Activated CD4-positive, alpha-beta T cell treated with anti-CD3 and anti-CD28 coated beads, Interleukin-2, Interleukin-4, amounts not matched to agents 100 ng/mL and 50 ng/mL, durations not matched to agents 16 hours and 8 hours (primary cell): ENCODE results near the gene RPL22L1.
"Not testable (repeated sequence)": the region's sequence is repeated elsewhere in the genome, so short reads cannot be mapped to it uniquely, and the experiment has no call there.

Source experiments
- DNase-seq: peaks from one replicate; pipeline ENCODE4 v3.0.0-alpha.2; 2020; ENCODE audit warnings: low spot score

Gene RPL22L1

GRCh38 chr3:170869645-170870593 lies at the start of gene RPL22L1:
Gene RPL22L1, minus strand, starts transcription at chr3:170870195. Its CDS starts 28 bp downstream, at chr3:170870167.
- peak; percentile 96 for DNase-seq

GRCh38 chr3:170918715-170919114 lies 48.7 kb upstream of the RPL22L1 start:
- DNase-seq = no peak

GRCh38 chr3:170914690-170915089 lies 44.7 kb upstream of the RPL22L1 start:
- DNase-seq = no peak

GRCh38 chr3:170914212-170914611 lies 44.2 kb upstream of the RPL22L1 start:
- no peak for DNase-seq

- no peak for DNase-seq
These were observed 41.1 kb upstream of the RPL22L1 start for GRCh38 chr3:170911051-170911450.

GRCh38 chr3:170910542-170910941 lies 40.5 kb upstream of the RPL22L1 start:
- no peak for DNase-seq

GRCh38 chr3:170909129-170909903 lies 39.3 kb upstream of the RPL22L1 start:
- DNase-seq = no peak

GRCh38 chr3:170908235-170909116 lies 38.5 kb upstream of the RPL22L1 start, which contains the start of gene EIF5A2:
Gene EIF5A2, minus strand, starts transcription at chr3:170908637. Its CDS starts 831 bp downstream, at chr3:170907806.
- DNase-seq = peak; percentile 97

- DNase-seq = no peak
These were observed 37.7 kb upstream of the RPL22L1 start for GRCh38 chr3:170907637-170908234.

GRCh38 chr3:170905862-170906261 lies 35.9 kb upstream of the RPL22L1 start:
- DNase-seq = no peak

GRCh38 chr3:170903123-170903522 lies 33.1 kb upstream of the RPL22L1 start:
- no peak for DNase-seq

- DNase-seq = no peak
These were observed 29.5 kb upstream of the RPL22L1 start for GRCh38 chr3:170899455-170899854.

- no peak for DNase-seq
These were observed 28.0 kb upstream of the RPL22L1 start for GRCh38 chr3:170897978-170898377.

- not testable (repeated sequence) for DNase-seq
These were observed 27.2 kb upstream of the RPL22L1 start for GRCh38 chr3:170897199-170897598.

- no peak for DNase-seq
These were observed 26.8 kb upstream of the RPL22L1 start for GRCh38 chr3:170896781-170897180.

- DNase-seq = not testable (repeated sequence)
These were observed 26.3 kb upstream of the RPL22L1 start for GRCh38 chr3:170896333-170896732.

- DNase-seq = no peak
These were observed 23.9 kb upstream of the RPL22L1 start for GRCh38 chr3:170893895-170894294.

GRCh38 chr3:170889630-170890029 lies 19.6 kb upstream of the RPL22L1 start:
- no peak for DNase-seq

GRCh38 chr3:170889132-170889531 lies 19.1 kb upstream of the RPL22L1 start:
- DNase-seq = no peak

GRCh38 chr3:170884109-170884930 lies 14.3 kb upstream of the RPL22L1 start:
- not testable (repeated sequence) for DNase-seq
